ENCODE data around the gene PRKCA. TPM values are rescaled to one million over a fixed set of nuclear protein-coding genes. Genes with fewer than 3 reads are reported as not detected.
A peak's percentile ranks its signal among the peaks of the same experiment; 100 is the strongest.

PRKCA gene
- total RNA-seq, 1 donor from 2014 or later = 80.1 TPM

DNA sequence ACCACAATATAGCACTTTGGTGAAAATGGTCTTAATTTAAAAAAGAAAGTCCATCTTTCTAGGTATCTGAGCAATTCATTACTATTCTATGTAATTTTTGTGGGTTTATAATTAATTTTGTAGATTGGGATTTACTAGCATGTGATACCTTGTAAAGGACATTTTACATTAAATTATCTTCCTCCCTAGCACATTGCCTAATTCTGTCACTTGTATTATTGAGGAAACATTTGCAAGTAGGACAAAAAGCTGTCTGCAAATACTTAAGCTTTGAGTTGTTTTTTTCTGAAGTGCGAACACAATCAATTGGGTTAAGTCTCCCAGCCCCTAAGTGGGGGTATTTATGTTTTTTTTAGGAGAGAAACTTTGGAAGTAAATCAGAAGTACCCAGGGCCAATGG lies 167.0 kb downstream of the PRKCA start:
- DNase-seq (ENCODE audit: extremely low spot score, unreplicated experiment) = no peak
- TF ChIP-seq, protein P1, sequence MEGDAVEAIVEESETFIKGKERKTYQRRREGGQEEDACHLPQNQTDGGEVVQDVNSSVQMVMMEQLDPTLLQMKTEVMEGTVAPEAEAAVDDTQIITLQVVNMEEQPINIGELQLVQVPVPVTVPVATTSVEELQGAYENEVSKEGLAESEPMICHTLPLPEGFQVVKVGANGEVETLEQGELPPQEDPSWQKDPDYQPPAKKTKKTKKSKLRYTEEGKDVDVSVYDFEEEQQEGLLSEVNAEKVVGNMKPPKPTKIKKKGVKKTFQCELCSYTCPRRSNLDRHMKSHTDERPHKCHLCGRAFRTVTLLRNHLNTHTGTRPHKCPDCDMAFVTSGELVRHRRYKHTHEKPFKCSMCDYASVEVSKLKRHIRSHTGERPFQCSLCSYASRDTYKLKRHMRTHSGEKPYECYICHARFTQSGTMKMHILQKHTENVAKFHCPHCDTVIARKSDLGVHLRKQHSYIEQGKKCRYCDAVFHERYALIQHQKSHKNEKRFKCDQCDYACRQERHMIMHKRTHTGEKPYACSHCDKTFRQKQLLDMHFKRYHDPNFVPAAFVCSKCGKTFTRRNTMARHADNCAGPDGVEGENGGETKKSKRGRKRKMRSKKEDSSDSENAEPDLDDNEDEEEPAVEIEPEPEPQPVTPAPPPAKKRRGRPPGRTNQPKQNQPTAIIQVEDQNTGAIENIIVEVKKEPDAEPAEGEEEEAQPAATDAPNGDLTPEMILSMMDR (IDR thresholded peaks at IDR 0.05) = no peak
- Mint-ChIP-seq H3K4me1 (ENCODE audit: unreplicated experiment) (peaks cover 70% of the 10 kb centered on the region), H3K27me3 (ENCODE audit: unreplicated experiment) (no peaks in the 10 kb centered on the region), H3K4me3 (ENCODE audit: unreplicated experiment) (no peak overlapping the region), H3K36me3 (ENCODE audit: unreplicated experiment) (peaks cover 3% of the 10 kb centered on the region), H3K27ac (ENCODE audit: unreplicated experiment) (peak overlapping the region; percentile 97), H3K9me3 (ENCODE audit: unreplicated experiment) (no peaks in the 10 kb centered on the region)

DNA sequence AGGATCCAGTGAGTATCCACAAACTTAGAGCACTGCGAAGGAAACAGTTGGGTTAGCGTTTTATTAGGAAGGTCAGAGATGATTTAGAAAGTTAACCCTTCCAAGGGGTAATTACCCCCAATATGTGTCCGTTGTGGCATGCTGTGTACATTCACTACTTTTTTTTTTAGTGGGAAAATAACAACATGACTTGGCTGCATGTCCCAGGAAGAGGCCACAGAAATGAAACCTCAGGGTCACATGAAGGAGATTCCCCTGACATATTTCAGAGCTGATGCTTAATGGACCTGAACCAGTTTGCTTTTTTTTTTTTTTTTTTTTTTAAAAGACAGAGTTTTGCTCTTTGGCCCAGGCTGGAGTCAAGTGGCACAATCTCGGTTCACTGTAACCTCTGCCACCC lies 167.5 kb downstream of the PRKCA start:
- Mint-ChIP-seq H3K27ac (ENCODE audit: unreplicated experiment) (peak overlapping the region; percentile 97), H3K4me1 (ENCODE audit: unreplicated experiment) (peaks cover 70% of the 10 kb centered on the region)

DNA sequence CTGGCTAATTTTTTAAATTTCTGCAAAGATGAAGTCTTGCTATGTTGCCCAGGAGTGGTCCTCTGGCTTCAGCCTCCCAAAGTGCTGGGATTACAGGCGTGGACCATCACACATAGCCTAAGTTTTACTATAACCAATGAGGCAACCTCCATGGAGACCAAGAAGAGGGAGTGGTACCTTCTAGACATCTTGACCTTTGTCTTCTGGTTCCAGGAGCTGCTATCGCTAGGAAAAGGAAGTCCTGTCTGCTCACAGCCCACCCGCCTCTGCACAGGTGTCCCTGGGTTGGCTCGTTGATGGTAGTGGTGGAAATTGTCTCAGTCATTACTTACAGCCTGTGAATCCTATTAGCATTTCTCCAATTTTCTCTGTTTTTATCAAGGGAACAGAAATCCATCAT lies 169.7 kb downstream of the PRKCA start:
- Mint-ChIP-seq H3K9me3 (ENCODE audit: unreplicated experiment) (no peaks in the 10 kb centered on the region), H3K36me3 (ENCODE audit: unreplicated experiment) (peaks cover 3% of the 10 kb centered on the region), H3K27me3 (ENCODE audit: unreplicated experiment) (no peaks in the 10 kb centered on the region), H3K4me1 (ENCODE audit: unreplicated experiment) (peaks cover 59% of the 10 kb centered on the region), H3K27ac (ENCODE audit: unreplicated experiment) (no peak overlapping the region), H3K4me3 (ENCODE audit: unreplicated experiment) (no peak overlapping the region)
- DNase-seq (ENCODE audit: extremely low spot score, unreplicated experiment) = no peak
- TF ChIP-seq, protein P1 (IDR thresholded peaks at IDR 0.05) = no peak

More for the DNA sequence above, 167.5 kb downstream of the PRKCA start:
- TF ChIP-seq, protein P1 (IDR thresholded peaks at IDR 0.05) = no peak
- no peaks in the 10 kb centered on the region for H3K27me3 Mint-ChIP-seq (ENCODE audit: unreplicated experiment)
- H3K36me3 Mint-ChIP-seq (ENCODE audit: unreplicated experiment) = peaks cover 3% of the 10 kb centered on the region
- DNase-seq (ENCODE audit: extremely low spot score, unreplicated experiment) = no peak
- H3K4me3 Mint-ChIP-seq (ENCODE audit: unreplicated experiment) = no peak overlapping the region
- no peaks in the 10 kb centered on the region for H3K9me3 Mint-ChIP-seq (ENCODE audit: unreplicated experiment)

DNA sequence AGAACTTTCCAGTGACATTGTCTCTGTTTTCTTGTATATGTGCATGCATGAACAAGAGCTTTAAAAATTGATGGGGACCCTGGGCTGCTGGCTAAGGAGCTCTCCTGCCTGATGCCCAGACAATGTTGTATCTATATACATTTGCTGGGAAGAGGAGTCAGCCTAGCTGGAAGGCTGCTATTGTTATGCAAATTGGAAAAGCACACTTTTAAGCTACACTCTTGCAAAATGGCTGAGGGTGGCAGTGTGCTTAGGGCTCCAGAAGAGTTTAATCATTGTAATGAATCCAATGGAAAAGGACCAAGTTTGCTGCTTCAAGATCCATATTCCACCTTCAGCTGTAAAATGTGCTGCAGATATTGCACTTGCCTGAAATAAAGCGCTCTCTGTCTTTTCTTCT lies 171.8 kb downstream of the PRKCA start:
- peaks cover 42% of the 10 kb centered on the region for H3K4me1 Mint-ChIP-seq (ENCODE audit: unreplicated experiment)
- no peaks in the 10 kb centered on the region for H3K9me3 Mint-ChIP-seq (ENCODE audit: unreplicated experiment)
- TF ChIP-seq, protein P1 (IDR thresholded peaks at IDR 0.05) = no peak
- H3K27me3 Mint-ChIP-seq (ENCODE audit: unreplicated experiment) = no peaks in the 10 kb centered on the region
- no peak overlapping the region for H3K4me3 Mint-ChIP-seq (ENCODE audit: unreplicated experiment)
- no peak overlapping the region for H3K27ac Mint-ChIP-seq (ENCODE audit: unreplicated experiment)
- DNase-seq (ENCODE audit: extremely low spot score, unreplicated experiment) = no peak
- H3K36me3 Mint-ChIP-seq (ENCODE audit: unreplicated experiment) = peaks cover 8% of the 10 kb centered on the region

DNA sequence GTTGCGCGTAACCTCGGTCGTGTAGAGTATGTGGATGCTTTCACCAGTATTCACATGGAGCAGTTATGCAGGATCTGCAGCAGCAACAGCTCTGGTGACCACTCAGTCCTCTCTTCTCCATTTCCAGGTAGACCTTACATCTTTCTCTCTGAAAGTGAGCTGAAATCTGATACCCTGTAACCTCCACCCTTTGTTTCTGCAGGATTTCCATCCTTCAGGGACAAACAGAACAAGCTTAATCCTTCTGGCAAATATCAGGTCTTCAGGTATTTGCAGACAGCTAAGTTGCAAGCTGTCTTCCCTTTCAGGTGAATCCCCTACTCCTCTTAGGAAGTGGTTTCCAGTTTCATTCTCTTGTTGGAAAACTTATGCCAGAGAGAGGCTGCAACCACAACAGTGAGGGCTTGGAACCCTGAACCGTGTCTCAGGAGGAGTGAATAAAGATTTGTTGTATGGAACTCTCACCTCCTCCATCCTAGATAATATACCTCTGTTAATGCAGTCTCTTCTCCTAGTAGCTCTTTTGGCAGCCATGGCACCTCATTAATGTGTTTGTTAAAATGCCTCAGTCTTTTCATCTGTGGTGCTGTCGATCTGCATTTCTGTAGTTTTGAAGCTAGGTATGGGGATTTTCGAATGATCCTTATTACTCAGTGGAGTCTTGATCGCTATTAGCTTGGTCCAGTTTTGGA lies 172.5 kb downstream of the PRKCA start:
- H3K27me3 Mint-ChIP-seq (ENCODE audit: unreplicated experiment) = no peaks in the 10 kb centered on the region
- H3K4me1 Mint-ChIP-seq (ENCODE audit: unreplicated experiment) = peaks cover 35% of the 10 kb centered on the region
- DNase-seq (ENCODE audit: extremely low spot score, unreplicated experiment) = no peak
- peaks cover 8% of the 10 kb centered on the region for H3K36me3 Mint-ChIP-seq (ENCODE audit: unreplicated experiment)
- no peak overlapping the region for H3K27ac Mint-ChIP-seq (ENCODE audit: unreplicated experiment)
- H3K4me3 Mint-ChIP-seq (ENCODE audit: unreplicated experiment) = no peak overlapping the region
- TF ChIP-seq, protein P1 (IDR thresholded peaks at IDR 0.05) = no peak
- no peaks in the 10 kb centered on the region for H3K9me3 Mint-ChIP-seq (ENCODE audit: unreplicated experiment)

All from osteocyte (in vitro differentiated cells).